SU-DHL-6 (cell line): ENCODE data around the gene WNT2B.

Experiments
- CTCF ChIP-seq: fragments of 200-600 bp; sonication (generic); IDR thresholded peaks from one replicate; pipeline ENCODE4 v1.5.1; 2017; ENCODE audit warnings: antibody characterized with exemption, mild to moderate bottlenecking, low read length, moderate library complexity; ENCODE audit not compliant: insufficient read depth, poor library complexity, severe bottlenecking
- EZH2phosphoT487 ChIP-seq: fragments of 200-600 bp; sonication (generic), shearing (Covaris generic); conservative IDR thresholded peaks from 2 replicates; pipeline ENCODE4 v1.6.1; 2018; ENCODE audit warnings: mild to moderate bottlenecking, antibody characterized with exemption, low read length, moderate library complexity, mixed read lengths

GRCh38 chr1:112546076-112546475 lies 37.3 kb downstream of the WNT2B start:
- TF ChIP-seq EZH2phosphoT487 (no peak), CTCF (no peak)
